Activated CD8-positive, alpha-beta T cell treated with anti-CD3 and anti-CD28 coated beads for 36 hours (primary cell): ENCODE measurements around the gene C10orf90. TPM values are rescaled to one million over a fixed set of nuclear protein-coding genes. Genes with fewer than 3 reads are reported as not detected.

Source experiments
- ATAC-seq: fragments of 200-7000 bp; cut with Tn5 transposase; one replicate; pipeline ENCODE4 v1.10.0; 2021; ENCODE audit warnings: mild to moderate bottlenecking, moderate library complexity
- CTCF ChIA-PET: fragments of 350-600 bp; sonication (Branson Sonifier 250); formaldehyde crosslinking; loops from one replicate; lab custom pipeline; 2021; ENCODE audit warnings: antibody characterized with exemption; lab: Charles Lee
- POLR2A ChIA-PET: fragments of 350-600 bp; sonication (Branson Sonifier 250); formaldehyde crosslinking; loops from one replicate; lab custom pipeline; 2021; ENCODE audit warnings: antibody characterized with exemption; lab: Charles Lee
- DNase-seq: peaks from one replicate; pipeline ENCODE4 v3.0.0-alpha.2; 2020
- H3K27ac Mint-ChIP-seq: one replicate; pipeline ENCODE4 v1.8.0; 2021; ENCODE audit warnings: mild to moderate bottlenecking, mixed read lengths
- H3K27me3 Mint-ChIP-seq: one replicate; pipeline ENCODE4 v1.8.0; 2021; ENCODE audit warnings: mixed read lengths
- H3K36me3 Mint-ChIP-seq: one replicate; pipeline ENCODE4 v1.8.0; 2021; ENCODE audit warnings: low read depth, mixed read lengths
- H3K4me1 Mint-ChIP-seq: one replicate; pipeline ENCODE4 v1.8.0; 2021; ENCODE audit warnings: low read depth, mixed read lengths
- H3K4me3 Mint-ChIP-seq: one replicate; pipeline ENCODE4 v1.8.0; 2021; ENCODE audit warnings: mild to moderate bottlenecking, moderate library complexity, mixed read lengths
- H3K9me3 Mint-ChIP-seq: one replicate; pipeline ENCODE4 v1.8.0; 2021; ENCODE audit warnings: mixed read lengths
- intact Hi-C: fragments of 100-400 bp; cut with micrococcal nuclease; formaldehyde crosslinking; loops from one replicate; pipeline ENCODE4 v1.10.0; 2022
- total RNA-seq, 2 experiments: library from RNA; stranded (reverse); gene quantifications; one replicate each; pipeline ENCODE4 v1.2.3, GENCODE V29; 2021
- TF ChIP-seq, protein P1 (sequence below): fragments of 200-600 bp; IDR thresholded peaks from one replicate; pipeline ENCODE4 v1.8.0; 2022; ENCODE audit warnings: antibody characterized with exemption, mild to moderate bottlenecking

The C10orf90 gene
- total RNA-seq, 2 experiments from 2014 or later: not detected

DNA sequence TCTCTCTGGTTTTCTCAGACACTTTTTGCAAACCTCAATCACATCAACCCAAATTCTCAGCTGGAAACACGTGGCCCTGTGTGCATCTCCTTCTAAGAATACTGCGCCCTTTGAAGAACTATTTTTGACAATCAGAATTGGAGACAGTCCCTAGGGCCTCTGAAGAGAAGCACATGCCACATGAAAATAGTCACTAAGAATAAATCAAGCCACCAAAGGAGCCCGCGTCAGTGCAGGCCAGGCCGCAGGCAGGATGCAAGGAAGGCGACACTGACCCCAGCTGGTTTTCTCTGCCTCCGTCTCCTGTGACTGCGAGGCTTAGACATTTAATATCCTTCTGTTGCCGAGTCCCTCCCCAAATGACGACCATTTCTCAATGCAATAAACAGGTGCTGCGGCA lies 194.2 kb downstream of the C10orf90 start:
- POLR2A ChIA-PET: interaction anchor here (0.6 kb wide), 1 partner anchor 386 kb away, joined by 4 read pairs; no protein-coding TSS in a partner anchor
- Mint-ChIP-seq H3K27ac (no peak overlapping the region), H3K27me3 (peaks cover 2% of the 10 kb centered on the region), H3K4me1 (no peaks in the 10 kb centered on the region), H3K9me3 (no peaks in the 10 kb centered on the region), H3K4me3 (no peak overlapping the region), H3K36me3 (no peaks in the 10 kb centered on the region)
- DNase-seq (no peak), ATAC-seq (no peak)
- TF ChIP-seq, protein P1, sequence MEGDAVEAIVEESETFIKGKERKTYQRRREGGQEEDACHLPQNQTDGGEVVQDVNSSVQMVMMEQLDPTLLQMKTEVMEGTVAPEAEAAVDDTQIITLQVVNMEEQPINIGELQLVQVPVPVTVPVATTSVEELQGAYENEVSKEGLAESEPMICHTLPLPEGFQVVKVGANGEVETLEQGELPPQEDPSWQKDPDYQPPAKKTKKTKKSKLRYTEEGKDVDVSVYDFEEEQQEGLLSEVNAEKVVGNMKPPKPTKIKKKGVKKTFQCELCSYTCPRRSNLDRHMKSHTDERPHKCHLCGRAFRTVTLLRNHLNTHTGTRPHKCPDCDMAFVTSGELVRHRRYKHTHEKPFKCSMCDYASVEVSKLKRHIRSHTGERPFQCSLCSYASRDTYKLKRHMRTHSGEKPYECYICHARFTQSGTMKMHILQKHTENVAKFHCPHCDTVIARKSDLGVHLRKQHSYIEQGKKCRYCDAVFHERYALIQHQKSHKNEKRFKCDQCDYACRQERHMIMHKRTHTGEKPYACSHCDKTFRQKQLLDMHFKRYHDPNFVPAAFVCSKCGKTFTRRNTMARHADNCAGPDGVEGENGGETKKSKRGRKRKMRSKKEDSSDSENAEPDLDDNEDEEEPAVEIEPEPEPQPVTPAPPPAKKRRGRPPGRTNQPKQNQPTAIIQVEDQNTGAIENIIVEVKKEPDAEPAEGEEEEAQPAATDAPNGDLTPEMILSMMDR: no peak
- intact Hi-C loops: no loop called here
- CTCF ChIA-PET: no interaction called here

DNA sequence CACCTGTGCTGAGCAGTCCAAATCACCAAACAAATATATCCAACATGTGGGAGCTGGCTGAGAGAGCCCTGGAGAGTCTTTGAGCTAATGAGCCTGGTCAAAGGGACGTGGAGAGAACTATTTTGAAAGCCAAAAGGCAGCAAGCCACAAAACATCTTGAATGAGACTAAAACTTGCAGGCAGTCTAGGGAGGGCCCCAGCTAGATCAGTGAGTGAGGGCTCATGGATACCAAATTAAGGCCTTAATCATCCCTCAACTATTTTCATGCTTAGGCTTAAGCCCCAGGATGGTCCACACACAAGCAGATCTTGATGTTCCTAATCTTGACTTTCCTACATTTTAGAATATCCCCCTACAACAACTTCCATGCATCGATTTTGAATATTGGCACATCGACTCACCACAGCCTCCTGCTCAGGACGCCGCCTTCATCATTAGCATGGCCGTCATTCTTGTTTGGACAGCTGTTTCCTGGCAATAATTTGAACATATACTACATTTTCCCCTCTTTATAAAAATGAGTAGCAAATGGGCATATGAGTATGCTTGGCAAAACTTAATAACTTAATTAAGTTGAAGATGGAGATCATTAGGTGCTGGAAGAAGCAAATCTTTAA lies 195.3 kb downstream of the C10orf90 start:
- Mint-ChIP-seq H3K27me3 (peaks cover 2% of the 10 kb centered on the region), H3K4me3 (no peak overlapping the region), H3K9me3 (no peaks in the 10 kb centered on the region), H3K27ac (no peak overlapping the region), H3K36me3 (no peaks in the 10 kb centered on the region), H3K4me1 (no peaks in the 10 kb centered on the region)
- no peak for ATAC-seq
- intact Hi-C loops: no loop called here
- CTCF ChIA-PET: no interaction called here
- TF ChIP-seq, protein P1: no peak
- POLR2A ChIA-PET: no interaction called here
- DNase-seq: no peak

DNA sequence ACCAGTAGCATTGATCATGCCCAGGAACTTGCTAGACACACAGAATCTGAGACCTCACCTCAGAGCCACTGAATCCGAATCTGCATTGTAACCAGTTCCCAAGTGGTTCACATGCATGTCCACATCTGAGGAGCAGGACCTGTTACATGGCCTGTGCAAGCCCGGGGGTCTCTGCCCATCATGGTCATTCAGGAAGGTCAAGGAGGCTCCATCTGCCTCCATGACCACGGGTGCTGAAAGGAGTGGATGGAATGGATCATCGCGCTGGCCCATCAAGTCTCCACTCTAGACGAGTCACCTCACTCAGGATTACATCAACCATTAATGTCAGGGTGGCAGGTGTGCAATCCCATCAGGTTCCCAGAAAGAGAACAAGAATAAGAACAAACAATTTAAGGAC lies 196.5 kb downstream of the C10orf90 start:
- POLR2A ChIA-PET: no interaction called here
- no peaks in the 10 kb centered on the region for H3K4me1 Mint-ChIP-seq
- CTCF ChIA-PET: no interaction called here
- TF ChIP-seq, protein P1: no peak
- H3K9me3 Mint-ChIP-seq: no peaks in the 10 kb centered on the region
- H3K27ac Mint-ChIP-seq: no peak overlapping the region
- intact Hi-C loops: no loop called here
- no peak for DNase-seq
- no peaks in the 10 kb centered on the region for H3K36me3 Mint-ChIP-seq
- H3K27me3 Mint-ChIP-seq: peaks cover 2% of the 10 kb centered on the region
- ATAC-seq: no peak
- no peak overlapping the region for H3K4me3 Mint-ChIP-seq

DNA sequence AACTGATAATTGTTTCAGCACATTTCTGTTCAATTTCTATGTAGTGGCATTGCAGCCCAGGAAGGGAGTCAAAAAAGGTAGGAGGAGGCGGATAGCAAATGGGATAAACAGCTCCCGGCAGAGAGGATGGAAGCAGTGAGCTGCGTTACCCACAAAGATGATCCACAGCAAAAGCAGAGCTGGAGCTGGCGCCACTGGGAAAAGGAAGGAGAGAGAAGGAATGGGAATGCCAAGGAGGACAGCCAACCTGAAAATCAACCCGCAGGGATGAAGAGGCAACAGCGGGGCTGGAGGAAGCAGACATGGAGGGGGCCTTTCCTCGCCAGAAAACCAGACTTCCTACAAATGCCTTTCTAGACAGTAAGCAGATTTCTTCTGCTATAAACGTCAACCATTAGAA lies 199.5 kb downstream of the C10orf90 start:
- no peak for ATAC-seq
- no peak overlapping the region for H3K27ac Mint-ChIP-seq
- no peaks in the 10 kb centered on the region for H3K36me3 Mint-ChIP-seq
- intact Hi-C loops: no loop called here
- peaks cover 2% of the 10 kb centered on the region for H3K27me3 Mint-ChIP-seq
- no peaks in the 10 kb centered on the region for H3K9me3 Mint-ChIP-seq
- no peaks in the 10 kb centered on the region for H3K4me1 Mint-ChIP-seq
- DNase-seq: no peak
- H3K4me3 Mint-ChIP-seq: no peak overlapping the region
- ChIA-PET POLR2A (interaction anchor here (0.7 kb wide), 1 partner anchor 278 kb away, joined by 3 read pairs; no protein-coding TSS in a partner anchor), CTCF (no interaction called here)
- TF ChIP-seq, protein P1: no peak

DNA sequence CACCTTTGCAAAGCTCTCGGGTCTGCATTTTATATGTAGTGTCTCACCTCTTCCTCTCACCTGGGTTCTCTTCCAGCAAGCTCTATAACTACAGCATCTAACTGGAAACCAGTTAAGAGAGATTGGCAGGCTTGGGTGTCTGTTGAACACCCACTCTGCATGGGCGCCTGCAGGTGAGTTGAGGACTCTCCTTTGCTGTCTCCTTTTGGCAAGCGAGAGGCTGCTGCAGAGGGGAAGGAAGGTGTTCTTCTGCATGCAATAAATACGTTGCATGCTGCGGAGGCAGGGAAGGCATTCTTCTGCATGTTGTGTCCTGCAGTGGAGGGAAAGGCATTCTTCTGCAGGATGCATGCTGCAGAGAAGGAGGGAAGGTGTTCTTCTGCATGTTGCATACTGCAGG lies 200.8 kb downstream of the C10orf90 start:
- ChIA-PET POLR2A (no interaction called here), CTCF (no interaction called here)
- Mint-ChIP-seq H3K27me3 (peaks cover 2% of the 10 kb centered on the region), H3K27ac (no peak overlapping the region), H3K9me3 (no peaks in the 10 kb centered on the region), H3K36me3 (no peaks in the 10 kb centered on the region), H3K4me1 (no peaks in the 10 kb centered on the region), H3K4me3 (no peak overlapping the region)
- DNase-seq: no peak
- ATAC-seq: no peak
- intact Hi-C loops: no loop called here
- TF ChIP-seq, protein P1: no peak
